Lung (tissue), 12 donors: Measurements from ENCODE around the gene ARHGEF1. TPM values are rescaled to one million over a fixed set of nuclear protein-coding genes. Genes with fewer than 3 reads are reported as not detected.
A peak's percentile ranks its signal among the peaks of the same experiment; 100 is the strongest.

ENCODE experiments used
- ATAC-seq: fragments of 200-7000 bp; cut with Tn5 transposase; one replicate; pipeline ENCODE4 v1.9.1; 2020; ENCODE audit warnings: moderate number of reproducible peaks; ENCODE audit not compliant: insufficient read depth, low FRiP score
- DNase-seq, 3 donors: peaks; one replicate each; pipeline ENCODE4 v3.0.0-alpha.2; 2013 to 2017
- H3K27ac ChIP-seq, 2 donors: one replicate each; pipeline ENCODE4 v1.5.1; 2013; ENCODE audit warnings: mild to moderate bottlenecking in 2 of 2, moderate library complexity in 2 of 2, control low read depth in 1 of 2, inconsistent platforms in 1 of 2, low read depth in 1 of 2, low read length in 1 of 2
- H3K27me3 ChIP-seq, 3 donors: one replicate each; pipeline ENCODE4 v1.5.1; 2013; ENCODE audit warnings: low read length in 2 of 3; ENCODE audit not compliant: control insufficient read depth in 3 of 3, insufficient read depth in 3 of 3
- H3K36me3 ChIP-seq, 4 donors: one replicate each; pipeline ENCODE4 v1.5.1; 2013; ENCODE audit warnings: low read length in 4 of 4, mild to moderate bottlenecking in 1 of 4, moderate library complexity in 1 of 4; ENCODE audit not compliant: control insufficient read depth in 4 of 4, insufficient read depth in 4 of 4
- H3K4me1 ChIP-seq, 5 donors: one replicate each; pipeline ENCODE4 v1.5.1; 2013; ENCODE audit warnings: low read length in 5 of 5, mild to moderate bottlenecking in 2 of 5, moderate library complexity in 1 of 5; ENCODE audit not compliant: control insufficient read depth in 5 of 5, insufficient read depth in 5 of 5
- H3K4me3 ChIP-seq: one replicate; pipeline ENCODE4 v1.5.1; 2013; ENCODE audit warnings: mild to moderate bottlenecking, control low read depth, moderate library complexity
- H3K9ac ChIP-seq, 2 donors: one replicate each; pipeline ENCODE4 v1.5.1; 2013; ENCODE audit warnings: low read length in 2 of 2, control low read depth in 1 of 2; ENCODE audit not compliant: insufficient read depth in 1 of 2
- H3K9me3 ChIP-seq, 4 donors: one replicate each; pipeline ENCODE4 v1.5.1; 2013; ENCODE audit warnings: low read length in 3 of 4, mild to moderate bottlenecking in 1 of 4, moderate library complexity in 1 of 4; ENCODE audit not compliant: control insufficient read depth in 4 of 4, insufficient read depth in 3 of 4
- WGBS, 2 donors: extraction: QIAGEN DNeasy Blood & Tissue Kit; methylation state at CpG; one replicate each; pipeline ENCODE4 v1.1.7; 2013; 5-methylcytosine and 5-hydroxymethylcytosine counted together
- polyA plus RNA-seq, 2 donors: library from polyadenylated mRNA; stranded (reverse); fragments of 200-250 nt; gene quantifications; one replicate each; pipeline ENCODE4 v1.2.1, GENCODE V29; 2013
- total RNA-seq, 2 donors: library from RNA; depleted of rRNA in 1 of 2; stranded (reverse); fragments of >200 nt in 1 of 2; gene quantifications; one replicate each; pipeline ENCODE4 v1.2.1, GENCODE V29; 2014 to 2021
- TF ChIP-seq, protein P1 (sequence below): IDR thresholded peaks from 2 replicates; pipeline ENCODE4 v1.5.1; 2012; ENCODE audit warnings: mild to moderate bottlenecking; ENCODE audit errors: control extremely low read depth, extremely low read depth
- donor health status: control.
- donor health status: control.
- donor health status: Bipolar disorder and iron deficiency.
- donor health status: healthy.
- donor health status: DM: yes; HTN: yes; CAD: no.

Gene ARHGEF1
- total and polyA plus RNA-seq, 4 donors: 55.4 to 231 (median 176) TPM

DNA sequence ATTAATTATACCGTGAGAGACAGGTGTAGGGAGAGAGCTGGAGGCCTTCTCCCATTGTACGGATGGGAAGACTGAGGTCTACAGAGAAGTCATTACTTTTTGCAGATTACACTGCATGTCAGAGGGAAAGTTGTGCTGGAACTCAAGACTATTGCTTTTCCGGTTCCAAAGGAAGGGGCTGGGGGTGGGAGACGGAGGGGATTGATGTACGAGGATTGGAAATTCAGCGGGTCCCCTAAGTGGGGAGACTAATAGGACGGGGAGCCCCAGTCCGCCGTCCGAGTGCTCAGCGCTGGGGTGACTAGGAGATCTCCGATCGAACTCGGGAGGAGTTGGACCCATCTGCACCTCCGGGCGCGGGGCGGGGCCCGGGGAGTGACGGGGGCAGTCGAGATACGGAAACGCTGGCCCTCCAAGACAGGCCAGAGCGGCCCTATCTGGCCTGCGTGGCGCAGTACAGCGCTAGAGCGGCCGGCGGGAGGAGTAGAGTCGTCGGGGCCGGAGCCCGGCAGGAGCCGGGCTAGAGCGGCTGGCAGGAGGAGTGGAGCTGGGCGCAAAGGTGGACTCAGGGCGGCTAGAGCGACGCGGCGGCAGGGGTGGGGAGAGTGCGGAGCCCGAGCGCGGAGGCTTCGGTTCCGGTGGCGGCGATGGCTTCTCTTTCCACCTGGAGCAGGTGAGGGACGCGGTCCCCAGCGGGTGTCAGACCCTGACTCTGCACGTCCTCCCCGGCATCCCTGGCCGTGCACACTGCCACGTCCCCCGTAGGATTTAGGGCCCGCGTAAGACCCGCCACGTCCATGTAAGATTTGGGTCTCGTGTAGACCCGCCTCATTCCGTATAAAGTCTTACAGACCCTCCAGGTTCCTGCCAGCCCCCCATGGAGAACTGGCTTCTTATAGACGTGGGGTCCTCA lies 1.1 kb downstream of the ARHGEF1 start:
- H3K27ac ChIP-seq: peak overlapping the region; percentile 85 to 96

GRCh38 chr19:41886761-41887710 lies 4.1 kb downstream of the ARHGEF1 start:
- 21 to 42% methylated on average over 13 of the region's 13 CpGs for WGBS, 2 donors
- Histone ChIP-seq H3K27me3 (no peaks in the 10 kb centered on the region), H3K36me3 (peaks cover 0 to 24% (median 4%) of the 10 kb centered on the region in 4 donors), H3K4me1 (peaks cover 0 to 35% (median 7%) of the 10 kb centered on the region in 5 donors), H3K4me3 (no peak overlapping the region), H3K27ac (peak overlapping the region in 1 of 2 donors; percentile 66), H3K9ac (peak overlapping the region; percentile 11), H3K9me3 (no peaks in the 10 kb centered on the region)
- TF ChIP-seq, protein P1, sequence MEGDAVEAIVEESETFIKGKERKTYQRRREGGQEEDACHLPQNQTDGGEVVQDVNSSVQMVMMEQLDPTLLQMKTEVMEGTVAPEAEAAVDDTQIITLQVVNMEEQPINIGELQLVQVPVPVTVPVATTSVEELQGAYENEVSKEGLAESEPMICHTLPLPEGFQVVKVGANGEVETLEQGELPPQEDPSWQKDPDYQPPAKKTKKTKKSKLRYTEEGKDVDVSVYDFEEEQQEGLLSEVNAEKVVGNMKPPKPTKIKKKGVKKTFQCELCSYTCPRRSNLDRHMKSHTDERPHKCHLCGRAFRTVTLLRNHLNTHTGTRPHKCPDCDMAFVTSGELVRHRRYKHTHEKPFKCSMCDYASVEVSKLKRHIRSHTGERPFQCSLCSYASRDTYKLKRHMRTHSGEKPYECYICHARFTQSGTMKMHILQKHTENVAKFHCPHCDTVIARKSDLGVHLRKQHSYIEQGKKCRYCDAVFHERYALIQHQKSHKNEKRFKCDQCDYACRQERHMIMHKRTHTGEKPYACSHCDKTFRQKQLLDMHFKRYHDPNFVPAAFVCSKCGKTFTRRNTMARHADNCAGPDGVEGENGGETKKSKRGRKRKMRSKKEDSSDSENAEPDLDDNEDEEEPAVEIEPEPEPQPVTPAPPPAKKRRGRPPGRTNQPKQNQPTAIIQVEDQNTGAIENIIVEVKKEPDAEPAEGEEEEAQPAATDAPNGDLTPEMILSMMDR: no peak
- DNase-seq (peak in 1 of 3 donors; percentile 23), ATAC-seq (no peak)

More for the DNA sequence above, 1.1 kb downstream of the ARHGEF1 start:
- TF ChIP-seq, protein P1: peak; percentile 17
- no peaks in the 10 kb centered on the region for H3K27me3 ChIP-seq
- peak; percentile 93 for ATAC-seq
- H3K4me1 ChIP-seq: peaks cover 0 to 35% (median 7%) of the 10 kb centered on the region in 5 donors
- no peaks in the 10 kb centered on the region for H3K9me3 ChIP-seq
- peak; percentile 95 to 97 (median 95) for DNase-seq
- peak overlapping the region; percentile 32 to 78 for H3K9ac ChIP-seq
- peak overlapping the region; percentile 98 for H3K4me3 ChIP-seq
- 1% methylated on average over 62 to 66 of the region's 66 CpGs for WGBS, 2 donors
- peaks cover 0 to 10% (median 3%) of the 10 kb centered on the region in 4 donors for H3K36me3 ChIP-seq

DNA sequence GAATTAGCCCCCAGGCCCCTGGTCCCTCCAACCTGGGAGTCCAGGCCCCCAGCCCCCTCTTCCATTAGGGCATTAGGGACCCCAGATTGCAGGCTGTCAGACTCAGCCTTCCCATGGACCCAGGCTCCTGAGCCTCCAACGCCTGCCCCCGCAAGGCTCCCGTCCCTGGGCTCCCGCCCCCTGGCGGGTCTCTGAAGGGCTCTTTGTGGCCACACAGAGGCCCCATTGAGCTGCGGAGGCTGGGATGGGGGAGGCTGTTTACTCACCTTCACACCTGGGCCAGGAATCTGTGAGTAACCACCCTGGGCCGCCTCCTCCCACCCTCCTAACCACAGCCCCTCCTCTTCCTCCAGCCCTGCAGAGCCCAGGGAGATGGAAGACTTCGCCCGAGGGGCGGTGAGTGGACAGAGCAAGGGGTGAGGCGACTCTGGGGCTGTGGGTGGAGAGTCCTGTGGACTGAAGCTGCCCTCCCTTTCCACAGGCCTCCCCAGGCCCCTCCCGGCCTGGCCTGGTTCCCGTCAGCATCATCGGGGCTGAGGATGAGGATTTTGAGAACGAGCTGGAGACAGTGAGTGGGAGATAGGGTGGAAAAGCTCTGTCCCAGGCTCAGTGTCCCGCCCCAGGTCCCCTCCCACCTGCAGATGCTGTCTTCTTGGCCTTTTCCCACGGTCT lies 4.9 kb downstream of the ARHGEF1 start:
- DNase-seq: peak; percentile 62 to 84 (median 83)
- Histone ChIP-seq H3K9me3 (no peaks in the 10 kb centered on the region), H3K36me3 (peaks cover 0 to 32% (median 4%) of the 10 kb centered on the region in 4 donors), H3K4me1 (peaks cover 0 to 30% (median 7%) of the 10 kb centered on the region in 5 donors), H3K9ac (no peak overlapping the region), H3K4me3 (no peak overlapping the region), H3K27me3 (no peaks in the 10 kb centered on the region), H3K27ac (peak overlapping the region in 1 of 2 donors; percentile 66)
- WGBS, 2 donors: 28 to 40% methylated on average over 15 to 17 of the region's 17 CpGs
- TF ChIP-seq, protein P1: no peak
- ATAC-seq: peak; percentile 57
